Motor neuron (in vitro differentiated cells): ENCODE results near the gene PAXX. TPM values are rescaled to one million over a fixed set of nuclear protein-coding genes. Genes with fewer than 3 reads are reported as not detected.

Experiments
- ATAC-seq, 8 experiments: fragments of 200-7000 bp; cut with Tn5 transposase; replicated peaks in 6 of 8; 2 replicates each; pipeline ENCODE4 v1.8.0; 2021; ENCODE audit warnings: mild to moderate bottlenecking in 8 of 8, moderate library complexity in 8 of 8
- H3K27ac ChIP-seq, 2 donors: fragments of 250-450 bp; sonication (Bioruptor Pico); 2 replicates each; pipeline ENCODE4 v1.9.0; 2021; ENCODE audit warnings: antibody characterized with exemption in 2 of 2, mild to moderate bottlenecking in 2 of 2, moderate library complexity in 1 of 2
- H3K4me1 ChIP-seq, 2 donors: fragments of 250-450 bp; sonication (Bioruptor Pico); replicated peaks in 1 of 2; 2 replicates each; pipeline ENCODE4 v1.6.1; 2021; ENCODE audit warnings: antibody characterized with exemption in 2 of 2, mild to moderate bottlenecking in 2 of 2, moderate library complexity in 1 of 2
- H3K4me3 ChIP-seq, 5 donors: fragments of 250-450 bp; sonication (Bioruptor Pico); 2 replicates each; pipeline ENCODE4 v1.9.0; 2021; ENCODE audit warnings: antibody characterized with exemption in 5 of 5, mild to moderate bottlenecking in 5 of 5, moderate library complexity in 4 of 5
- WGBS, 10 experiments: fragments of 450-650 bp; shearing (Covaris generic); methylation state at CpG; one replicate each; pipeline ENCODE4 v1.0.0; 2022; 5-methylcytosine and 5-hydroxymethylcytosine counted together
- in situ Hi-C, 9 experiments: fragments of 400-800 bp; cut with MboI; loops; one replicate each; pipeline ENCODE4 v1.15.0; 2021; ENCODE audit warnings: low sequenced_read_pairs in 9 of 9, low pct_unique_long_range_greater_than_20kb in 2 of 9; ENCODE audit not compliant: unreplicated experiment in 9 of 9
- total RNA-seq, 8 experiments: library from RNA; unstranded; fragments of 300-600 nt; gene quantifications; 2 replicates each; pipeline versions ENCODE4 v1.2.3 to v1.2.4, GENCODE V29; 2022

The PAXX gene
- total RNA-seq, 8 experiments from 2014 or later: 23.4 to 38.4 (median 27.5) TPM

- WGBS, 10 experiments: 47 to 94% (median 86%) methylated on average over 1 to 4 of the region's 4 CpGs; no CpG with 5 or more reads in 3 of the 10 experiments
- no peak overlapping the region for H3K4me3 ChIP-seq
- no peak overlapping the region for H3K27ac ChIP-seq
- H3K4me1 ChIP-seq: peaks cover 12 to 19% of the 10 kb centered on the region in 2 donors
- no peak for ATAC-seq
- in situ Hi-C loops: no loop called here
Observed at GRCh38 chr9:136956604-136957003, 35.6 kb upstream of the PAXX start.

GRCh38 chr9:136957461-136957860 lies 34.8 kb upstream of the PAXX start:
- no peak for ATAC-seq
- in situ Hi-C loops: no loop called here
- Histone ChIP-seq H3K4me3 (no peak overlapping the region), H3K4me1 (peaks cover 3 to 11% of the 10 kb centered on the region in 2 donors), H3K27ac (no peak overlapping the region)
- WGBS, 10 experiments: no CpG with 5 or more reads among the region's 1 CpG

- no peak overlapping the region for H3K4me3 ChIP-seq
- WGBS, 10 experiments: 70 to 100% (median 90%) methylated on average over 1 to 4 of the region's 6 CpGs; no CpG with 5 or more reads in 4 of the 10 experiments
- peaks cover 0 to 8% of the 10 kb centered on the region in 2 donors for H3K4me1 ChIP-seq
- no peak overlapping the region for H3K27ac ChIP-seq
- no peak for ATAC-seq
- in situ Hi-C loops: no loop called here
Observed at GRCh38 chr9:136957901-136958300, 34.3 kb upstream of the PAXX start.

GRCh38 chr9:136958473-136958872 lies 33.7 kb upstream of the PAXX start:
- WGBS, 10 experiments: 37 to 100% (median 86%) methylated on average over 1 to 4 of the region's 7 CpGs; no CpG with 5 or more reads in 4 of the 10 experiments

GRCh38 chr9:136958898-136959850 lies 33.0 kb upstream of the PAXX start:
- Histone ChIP-seq H3K4me3 (no peak overlapping the region), H3K4me1 (peaks cover 0 to 8% of the 10 kb centered on the region in 2 donors), H3K27ac (no peak overlapping the region)
- no peak for ATAC-seq
- WGBS, 10 experiments: 20 to 81% methylated on average over 1 to 6 of the region's 28 CpGs; no CpG with 5 or more reads in 8 of the 10 experiments
- in situ Hi-C loops: no loop called here

More at GRCh38 chr9:136958473-136958872, 33.7 kb upstream of the PAXX start:
- Histone ChIP-seq H3K27ac (no peak overlapping the region), H3K4me3 (no peak overlapping the region), H3K4me1 (peaks cover 0 to 8% of the 10 kb centered on the region in 2 donors)
- in situ Hi-C loops: no loop called here
- ATAC-seq: no peak

GRCh38 chr9:136960212-136960937 lies 31.8 kb upstream of the PAXX start:
- no peak overlapping the region for H3K27ac ChIP-seq
- 100% methylated on average over 1 of the region's 19 CpGs; no CpG with 5 or more reads in 9 of the 10 experiments for WGBS, 10 experiments
- no peak for ATAC-seq
- H3K4me3 ChIP-seq: no peak overlapping the region
- in situ Hi-C loops: no loop called here
- H3K4me1 ChIP-seq: peaks cover 0 to 8% of the 10 kb centered on the region in 2 donors

- H3K27ac ChIP-seq: peak overlapping the region in 1 of 2 donors; percentile 29
- peaks cover 3 to 12% of the 10 kb centered on the region in 2 donors for H3K4me1 ChIP-seq
- WGBS, 10 experiments: 89 to 100% methylated on average over 1 to 5 of the region's 15 CpGs; no CpG with 5 or more reads in 8 of the 10 experiments
- no peak overlapping the region for H3K4me3 ChIP-seq
- no peak for ATAC-seq
- in situ Hi-C loops: no loop called here
Observed at GRCh38 chr9:136960938-136961275, 31.3 kb upstream of the PAXX start.

GRCh38 chr9:136961279-136962065 lies 30.8 kb upstream of the PAXX start:
- no peak overlapping the region for H3K4me3 ChIP-seq
- peaks cover 8 to 17% of the 10 kb centered on the region in 2 donors for H3K4me1 ChIP-seq
- 40 to 100% (median 51%) methylated on average over 1 to 8 of the region's 23 CpGs; no CpG with 5 or more reads in 5 of the 10 experiments for WGBS, 10 experiments
- ATAC-seq: peak; percentile 26 to 91 (median 75)
- H3K27ac ChIP-seq: peak overlapping the region in 1 of 2 donors; percentile 29
- in situ Hi-C loops: no loop called here

- Histone ChIP-seq H3K4me1 (peaks cover 10 to 18% of the 10 kb centered on the region in 2 donors), H3K27ac (no peak overlapping the region), H3K4me3 (no peak overlapping the region)
- no peak for ATAC-seq
- 90 to 100% (median 91%) methylated on average over 2 to 4 of the region's 9 CpGs; no CpG with 5 or more reads in 7 of the 10 experiments for WGBS, 10 experiments
- in situ Hi-C loops: no loop called here
Observed at GRCh38 chr9:136962163-136962562, 30.1 kb upstream of the PAXX start.

- WGBS, 10 experiments: 63 to 90% methylated on average over 2 to 4 of the region's 11 CpGs; no CpG with 5 or more reads in 8 of the 10 experiments
- peak in 1 of 8 experiments; percentile 43 for ATAC-seq
- no peak overlapping the region for H3K27ac ChIP-seq
- H3K4me3 ChIP-seq: no peak overlapping the region
- peaks cover 10 to 18% of the 10 kb centered on the region in 2 donors for H3K4me1 ChIP-seq
- in situ Hi-C loops: no loop called here
Observed at GRCh38 chr9:136962701-136963248, 29.4 kb upstream of the PAXX start.

- 64 to 90% (median 83%) methylated on average over 2 to 8 of the region's 15 CpGs; no CpG with 5 or more reads in 4 of the 10 experiments for WGBS, 10 experiments
- in situ Hi-C loops: no loop called here
- peaks cover 16 to 23% of the 10 kb centered on the region in 2 donors for H3K4me1 ChIP-seq
- no peak overlapping the region for H3K4me3 ChIP-seq
- H3K27ac ChIP-seq: no peak overlapping the region
- no peak for ATAC-seq
Observed at GRCh38 chr9:136963341-136963740, 28.9 kb upstream of the PAXX start.

- WGBS, 10 experiments: 86% methylated on average over 1 of the region's 12 CpGs; no CpG with 5 or more reads in 9 of the 10 experiments
- H3K4me1 ChIP-seq: peaks cover 18 to 27% of the 10 kb centered on the region in 2 donors
- ATAC-seq: no peak
- in situ Hi-C loops: no loop called here
- no peak overlapping the region for H3K4me3 ChIP-seq
- no peak overlapping the region for H3K27ac ChIP-seq
Observed at GRCh38 chr9:136963751-136964150, 28.5 kb upstream of the PAXX start.
